ENCODE data around the gene PCTP. TPM values are rescaled to one million over a fixed set of nuclear protein-coding genes. Genes with fewer than 3 reads are reported as not detected.

Gene PCTP
- total RNA-seq, 1 donor from 2014 or later = 78.1 TPM

DNA sequence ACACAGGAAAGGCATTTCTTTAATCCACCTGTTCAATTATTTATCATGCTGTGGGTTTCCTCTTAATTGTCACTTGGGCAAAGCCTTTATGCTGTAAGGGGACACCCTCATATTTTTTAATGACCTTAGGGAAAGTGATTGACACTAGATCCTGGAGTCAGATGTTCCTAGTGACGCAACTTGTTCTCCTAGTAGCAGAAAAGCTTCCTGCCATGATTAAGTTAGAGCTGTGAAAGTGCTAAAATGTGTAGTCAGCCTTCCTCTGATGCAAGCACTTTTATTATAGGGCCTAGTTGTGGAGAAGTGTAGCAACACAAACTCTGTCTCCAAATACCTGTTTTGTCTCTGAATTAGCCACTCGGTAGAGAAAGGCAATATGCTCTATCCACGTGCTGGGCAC, 40.4 kb upstream of the PCTP start:
- no peak overlapping the region for H3K4me3 Mint-ChIP-seq (ENCODE audit: unreplicated experiment)
- H3K36me3 Mint-ChIP-seq (ENCODE audit: low read depth, unreplicated experiment) = no peaks in the 10 kb centered on the region
- no peaks in the 10 kb centered on the region for H3K9me3 Mint-ChIP-seq (ENCODE audit: unreplicated experiment)
- no peak overlapping the region for H3K27ac Mint-ChIP-seq (ENCODE audit: unreplicated experiment)
- H3K4me1 Mint-ChIP-seq (ENCODE audit: unreplicated experiment) = peaks cover 13% of the 10 kb centered on the region
- no peak for DNase-seq (ENCODE audit: low spot score)
- no peaks in the 10 kb centered on the region for H3K27me3 Mint-ChIP-seq (ENCODE audit: unreplicated experiment)
- TF ChIP-seq, protein P1, sequence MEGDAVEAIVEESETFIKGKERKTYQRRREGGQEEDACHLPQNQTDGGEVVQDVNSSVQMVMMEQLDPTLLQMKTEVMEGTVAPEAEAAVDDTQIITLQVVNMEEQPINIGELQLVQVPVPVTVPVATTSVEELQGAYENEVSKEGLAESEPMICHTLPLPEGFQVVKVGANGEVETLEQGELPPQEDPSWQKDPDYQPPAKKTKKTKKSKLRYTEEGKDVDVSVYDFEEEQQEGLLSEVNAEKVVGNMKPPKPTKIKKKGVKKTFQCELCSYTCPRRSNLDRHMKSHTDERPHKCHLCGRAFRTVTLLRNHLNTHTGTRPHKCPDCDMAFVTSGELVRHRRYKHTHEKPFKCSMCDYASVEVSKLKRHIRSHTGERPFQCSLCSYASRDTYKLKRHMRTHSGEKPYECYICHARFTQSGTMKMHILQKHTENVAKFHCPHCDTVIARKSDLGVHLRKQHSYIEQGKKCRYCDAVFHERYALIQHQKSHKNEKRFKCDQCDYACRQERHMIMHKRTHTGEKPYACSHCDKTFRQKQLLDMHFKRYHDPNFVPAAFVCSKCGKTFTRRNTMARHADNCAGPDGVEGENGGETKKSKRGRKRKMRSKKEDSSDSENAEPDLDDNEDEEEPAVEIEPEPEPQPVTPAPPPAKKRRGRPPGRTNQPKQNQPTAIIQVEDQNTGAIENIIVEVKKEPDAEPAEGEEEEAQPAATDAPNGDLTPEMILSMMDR (IDR thresholded peaks at IDR 0.05; ENCODE audit: unreplicated experiment) = no peak

DNA sequence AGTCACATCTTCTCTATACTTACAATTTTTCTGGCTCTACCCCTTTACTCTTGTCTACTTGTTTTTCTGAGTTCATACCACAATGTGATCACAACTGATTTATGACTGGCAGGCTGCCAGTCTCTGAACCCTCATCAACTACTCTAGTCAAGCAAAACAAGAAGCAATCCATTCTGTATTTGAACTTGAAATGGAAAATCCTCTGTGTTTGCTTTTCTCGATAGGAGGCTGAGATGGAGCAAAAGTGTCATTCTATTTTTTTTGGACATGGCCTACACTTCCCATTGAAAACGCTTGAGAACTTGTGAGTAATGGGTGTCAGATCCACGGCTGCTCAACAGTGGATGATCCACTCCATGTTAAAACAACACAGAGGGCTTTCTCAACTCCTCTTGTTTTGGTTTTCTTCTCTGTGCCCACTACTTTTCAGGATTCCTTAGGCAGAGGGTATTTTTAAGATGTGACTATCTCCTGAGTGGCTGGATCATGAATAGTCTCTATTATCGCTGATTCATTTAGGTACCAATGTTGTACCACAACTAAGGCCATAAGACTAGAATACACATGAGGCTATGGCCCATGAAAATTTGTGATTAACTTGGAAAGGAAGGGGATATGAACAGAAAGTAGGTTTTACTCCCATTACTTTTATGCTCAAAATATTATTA, 39.9 kb upstream of the PCTP start:
- Mint-ChIP-seq H3K4me3 (ENCODE audit: unreplicated experiment) (no peak overlapping the region), H3K9me3 (ENCODE audit: unreplicated experiment) (no peaks in the 10 kb centered on the region), H3K27ac (ENCODE audit: unreplicated experiment) (no peak overlapping the region), H3K4me1 (ENCODE audit: unreplicated experiment) (peaks cover 17% of the 10 kb centered on the region), H3K27me3 (ENCODE audit: unreplicated experiment) (no peaks in the 10 kb centered on the region), H3K36me3 (ENCODE audit: low read depth, unreplicated experiment) (no peaks in the 10 kb centered on the region)
- TF ChIP-seq, protein P1 (IDR thresholded peaks at IDR 0.05; ENCODE audit: unreplicated experiment) = no peak
- DNase-seq (ENCODE audit: low spot score) = no peak

GRCh38 chr17:55717432-55717831, 33.4 kb upstream of the PCTP start:
- Mint-ChIP-seq H3K27me3 (ENCODE audit: unreplicated experiment) (no peaks in the 10 kb centered on the region), H3K36me3 (ENCODE audit: low read depth, unreplicated experiment) (peaks cover 11% of the 10 kb centered on the region), H3K9me3 (ENCODE audit: unreplicated experiment) (no peaks in the 10 kb centered on the region), H3K4me1 (ENCODE audit: unreplicated experiment) (peaks cover 25% of the 10 kb centered on the region), H3K27ac (ENCODE audit: unreplicated experiment) (no peak overlapping the region), H3K4me3 (ENCODE audit: unreplicated experiment) (no peak overlapping the region)
- TF ChIP-seq, protein P1 (IDR thresholded peaks at IDR 0.05; ENCODE audit: unreplicated experiment) = no peak
- no peak for DNase-seq (ENCODE audit: low spot score)

DNA sequence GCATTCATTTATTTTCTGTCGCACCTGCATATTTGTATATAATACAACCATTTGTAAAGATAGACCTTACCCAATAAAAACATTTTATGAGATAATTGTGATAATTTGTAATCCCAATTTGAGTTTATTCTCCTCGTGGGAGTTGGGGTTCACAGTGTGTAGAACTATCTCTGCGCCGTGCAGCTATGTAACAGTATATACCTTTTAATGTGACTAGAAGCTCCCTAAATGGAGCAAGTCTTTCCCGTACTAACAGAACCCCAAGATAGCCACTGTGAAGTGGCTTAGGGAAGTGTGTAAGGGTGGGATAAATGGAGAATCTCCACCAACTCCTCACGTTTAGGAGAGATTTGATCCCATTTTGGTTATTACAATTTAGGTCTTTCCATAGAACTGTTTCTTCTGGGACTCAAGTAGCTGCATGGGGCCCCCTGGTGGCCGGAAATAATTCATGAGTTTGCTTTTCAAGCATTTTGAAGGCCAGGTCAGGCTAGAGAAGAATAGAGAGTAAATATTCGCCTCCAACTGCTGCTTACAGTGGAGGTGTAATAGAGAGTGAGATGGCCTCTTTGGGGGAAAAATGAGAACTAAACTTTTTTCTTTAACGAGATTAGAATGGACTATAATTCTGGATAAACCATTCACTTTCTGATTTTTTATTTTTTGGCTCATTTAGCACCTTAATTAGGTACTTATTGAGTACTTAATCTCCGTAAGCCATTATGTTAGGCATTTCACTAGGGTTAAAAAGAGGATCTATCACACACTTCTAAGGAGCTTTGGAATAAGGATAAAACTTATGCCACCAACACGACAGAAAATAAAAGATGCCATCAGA, 32.7 kb upstream of the PCTP start:
- no peaks in the 10 kb centered on the region for H3K27me3 Mint-ChIP-seq (ENCODE audit: unreplicated experiment)
- DNase-seq (ENCODE audit: low spot score) = peak; percentile 78
- peaks cover 18% of the 10 kb centered on the region for H3K36me3 Mint-ChIP-seq (ENCODE audit: low read depth, unreplicated experiment)
- H3K4me1 Mint-ChIP-seq (ENCODE audit: unreplicated experiment) = peaks cover 31% of the 10 kb centered on the region
- TF ChIP-seq, protein P1 (IDR thresholded peaks at IDR 0.05; ENCODE audit: unreplicated experiment) = peak; percentile 98
- H3K4me3 Mint-ChIP-seq (ENCODE audit: unreplicated experiment) = no peak overlapping the region
- H3K27ac Mint-ChIP-seq (ENCODE audit: unreplicated experiment) = peak overlapping the region; percentile 5
- no peaks in the 10 kb centered on the region for H3K9me3 Mint-ChIP-seq (ENCODE audit: unreplicated experiment)

Measured in endothelial cell (in vitro differentiated cells).